HG03575 (cell line): ENCODE data around the gene ZNF384.
"Not testable (repeated sequence)": the region's sequence is repeated elsewhere in the genome, so short reads cannot be mapped to it uniquely, and the experiment has no call there.

Source experiments
- ATAC-seq: cut with Tn5 transposase; IDR thresholded peaks from one replicate; pipeline ENCODE4 v1.9.1; 2021; ENCODE audit not compliant: unreplicated experiment, insufficient number of reproducible peaks, low FRiP score; ENCODE audit errors: extremely low read depth

The ZNF384 gene

DNA sequence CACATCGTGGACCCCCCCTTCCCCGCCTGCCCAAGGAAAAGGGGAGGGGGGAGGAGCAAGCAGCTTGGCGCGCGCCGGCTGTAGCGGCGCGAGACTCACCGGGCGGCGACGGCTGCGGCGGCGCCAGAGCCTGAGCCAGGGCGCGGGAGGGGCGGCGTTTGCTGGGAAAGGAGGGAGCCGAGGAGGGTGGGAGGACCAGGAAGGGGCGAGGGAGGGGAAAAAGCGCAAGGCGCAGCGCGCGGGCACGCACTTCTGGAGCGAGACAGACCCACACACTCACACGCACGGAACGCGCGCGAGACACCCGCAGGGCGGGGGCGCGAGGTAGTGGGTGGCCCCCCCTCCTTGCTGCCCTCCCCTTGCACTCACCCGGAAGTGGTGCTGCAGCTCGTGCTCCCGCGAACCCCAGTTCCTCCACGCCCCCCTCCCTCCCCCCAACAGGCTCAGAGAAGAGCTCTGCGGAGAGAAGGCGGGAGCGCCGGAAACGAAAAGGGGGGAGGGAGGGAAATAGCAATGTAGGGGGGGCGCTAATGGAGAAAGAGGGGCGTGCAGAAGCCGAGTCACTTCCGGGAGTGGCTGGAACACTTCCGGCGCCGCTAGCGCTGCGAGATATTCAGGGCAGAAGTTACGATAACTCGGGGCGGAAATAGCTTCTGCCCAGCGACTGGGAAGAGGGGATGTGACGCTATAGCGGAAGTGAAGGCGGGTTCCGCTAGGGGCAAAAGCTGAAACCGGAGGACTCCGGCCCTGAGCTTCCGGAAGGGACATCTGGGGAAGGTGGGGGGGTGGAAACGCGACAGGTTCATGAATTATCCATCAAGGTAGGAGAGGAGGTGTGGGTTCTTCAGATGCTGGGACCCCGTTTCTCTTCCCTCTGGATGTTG is at the start of gene ZNF384:
TSS of gene ZNF384 (minus strand) at position 377 of the 884 bp plus-strand sequence. CDS start 9,855 bp downstream, outside the sequence.
- peak; percentile 64 for ATAC-seq

DNA sequence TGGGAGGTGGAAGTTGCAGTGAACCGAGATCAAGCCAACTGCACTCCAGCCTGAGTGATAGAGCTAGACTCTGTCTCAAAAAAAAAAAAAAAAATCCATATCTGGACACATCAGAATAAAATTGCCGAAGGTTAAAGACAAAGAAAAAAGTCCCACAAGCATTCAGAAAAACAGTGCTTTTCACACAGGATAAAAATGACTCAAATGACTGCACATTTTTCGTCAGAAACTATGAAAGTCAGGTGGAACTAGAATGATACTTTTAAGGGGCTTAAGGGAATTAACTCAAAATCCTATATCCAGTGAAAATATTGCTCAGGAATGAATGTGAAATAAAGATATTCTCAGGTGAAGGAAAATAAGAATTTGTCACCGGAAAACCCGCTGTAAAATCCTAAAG is 47.6 kb upstream of the ZNF384 start:
- ATAC-seq, result no peak

DNA sequence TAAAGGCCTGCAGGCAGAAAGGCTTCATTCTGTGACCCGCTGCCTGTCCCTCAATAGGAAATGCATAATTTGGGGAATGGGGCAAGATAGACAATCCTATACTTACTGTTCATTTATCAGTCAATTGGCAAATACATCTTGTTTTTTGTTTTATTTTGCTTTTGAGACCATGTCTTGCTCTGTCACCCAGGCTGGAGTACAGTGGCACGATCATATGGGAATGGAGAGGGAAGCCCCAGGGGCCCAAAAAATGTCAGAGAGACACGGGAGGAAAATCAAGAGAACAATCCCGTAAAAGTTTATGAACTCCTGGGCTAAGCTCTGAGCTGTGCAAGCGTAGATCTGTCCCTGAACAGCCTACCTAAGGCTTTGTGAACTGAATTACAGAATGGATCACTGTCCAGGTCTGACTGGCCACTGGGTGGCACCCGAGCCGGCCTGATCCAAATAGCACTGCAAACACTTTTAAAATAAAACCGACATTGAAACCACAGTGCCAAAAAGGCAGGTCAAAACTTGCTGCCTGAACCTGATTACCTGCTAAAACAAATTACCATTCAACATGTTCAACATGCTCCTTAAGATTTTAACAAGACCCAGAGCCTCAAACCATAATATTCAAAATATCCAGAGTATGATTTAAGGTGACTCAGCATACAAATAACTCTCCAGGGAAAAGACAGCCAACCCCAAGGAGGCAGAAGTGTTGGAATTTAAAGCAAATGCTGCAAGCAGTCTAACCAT is 46.4 kb upstream of the ZNF384 start:
- ATAC-seq, result no peak

DNA sequence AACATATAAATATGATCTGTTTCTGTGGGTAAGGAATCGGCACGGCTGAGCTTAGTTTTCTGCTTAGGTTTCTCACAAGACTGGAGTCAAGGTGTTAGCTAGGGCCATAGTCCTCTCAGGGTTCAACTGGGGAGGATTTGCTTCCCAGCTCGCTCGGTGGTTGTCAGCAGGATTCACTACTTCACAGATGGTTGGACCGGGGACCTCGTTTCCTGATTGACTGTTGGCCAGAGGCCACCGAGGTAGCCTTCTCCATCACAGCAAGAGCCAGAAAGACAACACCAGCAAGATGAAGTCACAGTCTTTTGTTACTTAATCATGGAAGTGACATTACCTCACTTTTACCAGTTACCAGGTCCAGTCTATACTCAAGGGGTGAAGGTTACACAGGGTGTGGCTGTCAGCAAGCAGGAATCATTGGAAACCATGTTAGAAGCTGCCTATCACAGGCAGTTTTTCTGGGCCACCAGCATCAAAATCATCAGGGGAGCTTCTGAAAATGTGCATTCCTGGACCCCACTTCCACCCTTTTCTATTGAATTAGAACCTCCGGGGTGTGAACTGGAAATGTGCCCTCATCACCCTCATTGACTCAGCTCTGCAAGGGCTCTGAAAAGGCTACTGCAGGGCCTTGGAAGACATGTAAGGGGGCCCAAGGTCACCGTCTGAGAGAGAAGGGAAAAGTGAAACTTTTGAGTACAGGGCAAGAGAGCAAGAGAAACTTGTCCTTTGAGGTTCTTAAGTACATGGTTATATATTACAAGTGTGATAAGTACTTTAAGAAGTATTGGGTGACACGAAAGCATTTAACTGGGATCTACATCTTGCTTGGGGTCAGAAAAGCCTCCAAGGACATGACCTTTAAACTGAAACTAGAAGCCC is 45.6 kb upstream of the ZNF384 start:
- no peak for ATAC-seq

GRCh38 chr12:6730169-6730568 is 41.0 kb upstream of the ZNF384 start:
- ATAC-seq, result no peak

- no peak for ATAC-seq
These were observed 40.0 kb upstream of the ZNF384 start for GRCh38 chr12:6729186-6729585.

- ATAC-seq, result no peak
These were observed 36.2 kb upstream of the ZNF384 start for GRCh38 chr12:6725350-6725749.

DNA sequence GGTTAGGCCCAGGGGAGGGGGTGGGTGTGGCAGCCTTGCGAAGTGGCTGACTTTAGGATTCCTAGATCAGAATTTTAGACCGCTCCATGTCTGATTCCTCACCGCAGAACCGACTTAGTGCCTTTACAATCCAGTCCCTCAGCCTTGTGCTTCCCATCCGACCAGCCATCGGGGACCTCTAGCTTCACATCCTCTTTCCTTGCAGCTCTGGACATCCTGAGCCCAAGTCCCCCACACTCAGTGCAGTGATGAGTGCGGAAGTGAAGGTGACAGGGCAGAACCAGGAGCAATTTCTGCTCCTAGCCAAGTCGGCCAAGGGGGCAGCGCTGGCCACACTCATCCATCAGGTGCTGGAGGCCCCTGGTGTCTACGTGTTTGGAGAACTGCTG is 35.2 kb upstream of the ZNF384 start:
- no peak for ATAC-seq

GRCh38 chr12:6723607-6724408 is 34.6 kb upstream of the ZNF384 start, which contains the start of gene COPS7A:
TSS of gene COPS7A (plus strand) at chr12:6724046. CDS start at chr12:6724657, 611 bp downstream.
- ATAC-seq, result peak; percentile 40

DNA sequence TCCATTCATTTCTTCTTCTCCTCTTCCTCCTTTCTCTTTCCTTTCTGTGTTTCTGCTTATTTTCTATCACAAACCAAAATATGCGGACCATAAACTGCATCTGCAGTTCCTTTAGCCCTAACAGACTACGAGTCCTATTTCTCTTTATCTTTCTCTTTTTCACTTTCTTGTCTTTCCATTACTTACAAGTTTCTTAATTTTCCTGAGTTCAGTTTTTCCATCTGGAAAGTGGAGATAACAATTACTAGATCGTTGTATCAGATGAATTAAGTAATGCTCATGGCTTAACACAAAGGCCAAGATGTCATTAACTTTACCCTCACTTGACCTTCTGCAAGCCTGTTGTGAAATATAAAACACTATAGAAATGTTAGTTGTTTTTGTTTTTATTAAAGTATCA is 33.7 kb upstream of the ZNF384 start:
- ATAC-seq, result no peak

DNA sequence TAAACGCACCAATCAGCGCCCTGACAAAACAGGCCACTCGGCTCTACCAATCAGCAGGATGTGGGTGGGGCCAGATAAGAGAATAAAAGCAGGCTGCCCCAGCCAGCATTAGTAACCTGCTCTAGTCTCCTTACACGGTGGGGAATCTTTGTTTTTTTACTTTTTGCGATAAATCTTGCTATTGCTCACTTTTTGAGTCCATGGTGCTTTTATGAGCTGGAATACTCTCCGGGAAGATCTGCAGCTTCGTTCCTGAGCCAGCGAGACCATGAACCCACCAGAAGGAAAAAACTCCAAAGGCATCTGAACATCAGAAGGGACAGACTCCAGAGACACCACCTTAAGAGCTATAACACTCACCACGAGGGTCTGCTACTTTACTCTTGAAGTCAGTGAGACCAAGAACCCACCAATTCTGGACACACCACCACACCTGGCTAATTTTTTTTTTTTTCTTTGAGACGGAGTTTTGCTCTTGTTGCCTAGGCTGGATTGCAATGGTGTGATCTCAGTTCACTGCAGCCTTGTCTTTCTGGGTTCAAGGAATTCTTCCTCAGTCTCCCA is 27.8 kb upstream of the ZNF384 start:
- no peak for ATAC-seq

DNA sequence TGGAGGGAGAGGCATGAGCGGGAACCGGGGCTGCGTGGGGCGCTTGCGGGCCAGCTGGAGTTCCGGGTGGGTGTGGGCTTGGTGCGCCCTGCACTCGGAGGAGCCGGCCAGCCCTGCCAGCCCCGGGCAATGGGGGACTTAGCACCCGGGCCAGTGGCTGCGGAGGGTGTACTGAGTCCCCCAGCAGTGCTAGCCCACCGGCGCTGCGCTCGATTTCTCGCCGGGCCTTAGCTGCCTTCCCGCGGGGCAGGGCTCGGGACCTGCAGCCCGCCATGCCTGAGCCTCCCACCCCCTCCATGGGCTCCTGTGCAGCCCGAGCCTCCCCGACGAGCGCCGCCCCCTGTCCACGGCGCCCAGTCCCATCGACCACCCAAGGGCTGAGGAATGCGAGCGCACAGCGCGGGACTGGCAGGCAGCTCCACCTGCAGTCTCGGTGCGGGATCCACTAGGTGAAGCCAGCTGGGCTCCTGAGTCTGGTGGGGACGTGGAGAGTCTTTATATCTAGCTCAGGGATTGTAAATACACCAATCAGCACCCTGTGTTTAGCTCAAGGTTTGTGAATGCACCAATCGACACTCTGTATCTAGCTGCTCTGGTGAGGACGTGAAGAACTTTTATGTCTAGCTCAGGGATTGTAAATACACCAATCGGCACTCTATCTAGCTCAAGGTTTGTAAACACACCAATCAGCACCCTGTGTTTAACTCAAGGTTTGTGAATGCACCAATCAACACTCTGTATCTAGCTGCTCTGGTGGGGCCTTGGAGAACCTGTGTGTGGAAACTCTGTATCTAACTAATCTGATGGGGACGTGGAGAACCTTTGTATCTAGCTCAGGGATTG is 27.1 kb upstream of the ZNF384 start:
- not testable (repeated sequence) for ATAC-seq

DNA sequence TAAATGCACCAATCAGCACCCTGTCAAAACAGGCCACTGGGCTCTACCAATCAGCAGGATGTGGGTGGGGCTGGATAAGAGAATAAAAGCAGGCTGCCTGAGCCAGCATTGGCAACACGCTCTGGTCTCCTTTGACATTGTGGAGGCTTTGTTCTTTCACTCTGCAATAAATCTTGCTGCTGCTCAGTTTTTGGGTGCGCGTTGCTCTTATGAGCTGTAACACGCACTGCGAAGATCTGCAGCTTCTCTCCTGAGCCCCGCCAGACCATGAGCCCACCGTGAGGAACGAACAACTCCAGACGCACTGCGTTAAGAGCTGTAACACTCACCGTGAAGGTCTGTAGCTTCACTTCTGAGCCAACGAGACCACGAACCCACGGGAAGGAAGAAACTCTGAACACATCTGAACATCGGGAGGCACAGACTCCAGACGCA is 19.8 kb upstream of the ZNF384 start:
- no peak for ATAC-seq

- not testable (repeated sequence) for ATAC-seq
These were observed 19.2 kb upstream of the ZNF384 start for GRCh38 chr12:6708351-6708750.

- ATAC-seq, result no peak
These were observed 14.5 kb upstream of the ZNF384 start for GRCh38 chr12:6703631-6704030.

- ATAC-seq, result no peak
These were observed 12.0 kb upstream of the ZNF384 start for GRCh38 chr12:6701078-6701768.

DNA sequence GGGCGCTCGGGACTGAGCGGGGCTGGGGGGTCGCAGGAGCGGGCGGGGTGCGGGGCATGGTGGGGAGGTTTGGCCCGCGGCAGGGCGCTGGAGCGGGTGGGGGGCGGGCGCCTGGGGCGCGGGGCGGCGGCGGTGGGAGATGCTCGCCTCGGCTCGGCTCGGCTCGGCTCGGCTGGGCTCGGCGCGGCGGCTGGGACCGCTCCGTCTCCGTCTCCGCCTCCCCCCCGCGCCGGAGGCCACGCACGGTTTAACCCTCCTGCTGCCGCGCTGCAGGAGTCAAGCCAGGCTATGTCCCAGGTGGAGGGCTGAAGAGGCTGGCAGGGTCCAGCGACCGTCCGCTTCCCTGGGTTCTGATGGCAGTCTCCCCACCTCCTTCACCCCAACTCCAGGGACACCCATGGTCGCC is 11.5 kb upstream of the ZNF384 start, which contains the start of gene PIANP:
TSS of gene PIANP (minus strand) at position 170 of the 406 bp plus-strand sequence. CDS start 2,754 bp downstream, outside the sequence.
- no peak for ATAC-seq
